HG03108 (cell line): Measurements from ENCODE around the gene ARHGAP6.
"Not testable (repeated sequence)": the region's sequence is repeated elsewhere in the genome, so short reads cannot be mapped to it uniquely, and the experiment has no call there.

Experiments used
- ATAC-seq: cut with Tn5 transposase; IDR thresholded peaks from one replicate; pipeline ENCODE4 v1.9.1; 2021; ENCODE audit warnings: moderate library complexity; ENCODE audit not compliant: unreplicated experiment

ARHGAP6 gene

DNA sequence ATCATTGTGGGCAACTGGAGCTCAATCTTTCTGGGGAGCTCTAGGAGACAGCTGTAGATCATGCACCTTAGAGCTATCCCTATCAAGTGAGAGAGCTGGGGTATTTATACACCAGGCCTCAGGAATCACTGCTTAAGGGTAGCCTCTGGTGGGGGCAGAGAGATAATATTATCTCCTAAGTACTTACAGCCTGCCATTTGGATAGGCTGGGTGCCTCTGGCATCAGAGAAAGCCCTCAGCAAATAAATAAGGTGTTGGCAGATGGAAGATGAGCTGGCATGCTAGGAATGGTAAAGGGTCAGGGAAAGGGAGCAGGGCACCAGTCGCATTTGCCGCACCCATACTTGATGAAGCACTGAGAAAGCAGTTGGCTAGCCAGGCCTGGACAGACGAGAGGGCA, 478.7 kb downstream of the ARHGAP6 start:
- no peak for ATAC-seq

DNA sequence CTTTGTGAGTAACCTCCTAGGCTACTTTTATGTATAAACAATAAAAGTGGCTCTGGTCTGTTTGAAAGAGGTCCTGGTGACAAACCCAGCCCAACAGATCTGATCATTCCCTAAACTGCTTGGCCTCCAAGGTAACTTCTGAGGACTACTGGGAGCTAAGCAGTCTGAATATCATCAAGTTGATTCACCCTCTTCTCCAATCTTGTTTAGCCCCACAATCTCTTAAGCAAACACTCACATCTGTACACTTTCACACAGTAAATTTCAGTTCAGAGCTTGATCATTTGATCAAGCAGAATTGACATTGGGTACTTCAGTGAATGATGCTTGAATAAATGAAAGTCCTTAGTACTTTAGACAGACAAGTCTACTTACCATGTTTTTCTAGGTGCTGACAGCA, 479.9 kb downstream of the ARHGAP6 start:
- ATAC-seq, result no peak

DNA sequence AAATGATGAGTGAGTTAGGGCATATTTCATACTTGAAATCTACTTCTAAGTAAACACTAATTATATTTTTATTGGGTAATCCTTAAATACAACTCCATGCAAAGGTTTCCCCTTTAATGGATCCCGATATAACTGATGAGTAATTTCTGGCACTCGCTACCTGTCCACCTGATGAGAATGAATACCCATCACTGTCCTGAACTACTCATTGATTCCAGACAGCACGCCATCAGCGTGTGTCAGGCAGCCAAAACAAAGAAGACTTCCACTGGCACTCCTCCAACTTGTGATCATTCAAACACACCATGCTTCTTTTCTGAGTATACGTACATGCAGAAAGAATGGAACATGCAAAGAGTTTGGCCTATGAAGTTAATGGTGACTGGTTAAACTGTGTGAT, 485.1 kb downstream of the ARHGAP6 start:
- no peak for ATAC-seq

DNA sequence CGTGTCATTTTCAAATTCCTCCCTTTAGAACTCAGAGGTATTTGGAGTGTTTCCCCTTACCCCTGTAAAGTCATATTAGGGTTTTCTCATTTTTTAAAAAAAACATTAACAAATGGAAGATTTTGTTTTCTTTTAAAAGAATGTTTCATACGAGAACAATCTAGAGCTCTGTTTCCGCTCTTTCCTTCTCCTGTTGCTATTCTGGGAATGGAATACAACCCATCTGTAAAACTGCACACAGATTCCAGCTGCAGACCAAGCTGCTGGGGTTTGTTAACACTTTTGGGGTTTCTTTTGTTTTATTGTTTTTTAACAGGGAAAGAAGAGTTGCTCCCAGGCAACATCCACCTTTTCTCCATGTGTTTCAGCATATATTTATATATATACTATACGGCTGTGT, 493.3 kb downstream of the ARHGAP6 start:
- ATAC-seq, result no peak

DNA sequence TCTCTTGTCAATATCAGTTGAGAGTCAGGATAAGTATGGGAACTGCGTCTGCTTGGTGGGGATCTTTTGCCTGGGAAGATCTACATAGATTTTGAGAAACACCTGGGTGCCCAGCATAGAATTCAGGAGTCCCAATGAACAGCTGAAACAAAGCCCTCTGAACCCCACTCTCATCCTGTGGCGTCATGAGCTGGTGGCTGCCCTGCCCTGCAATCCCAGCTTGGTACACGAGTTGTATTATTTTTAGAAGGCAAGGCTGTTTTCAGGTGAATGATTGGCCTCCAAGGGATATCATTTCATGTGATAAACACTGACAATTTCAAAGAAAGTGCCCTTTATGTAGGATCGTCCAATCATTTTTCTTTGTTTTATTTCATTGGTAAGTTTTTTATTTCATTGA, 493.8 kb downstream of the ARHGAP6 start:
- no peak for ATAC-seq

DNA sequence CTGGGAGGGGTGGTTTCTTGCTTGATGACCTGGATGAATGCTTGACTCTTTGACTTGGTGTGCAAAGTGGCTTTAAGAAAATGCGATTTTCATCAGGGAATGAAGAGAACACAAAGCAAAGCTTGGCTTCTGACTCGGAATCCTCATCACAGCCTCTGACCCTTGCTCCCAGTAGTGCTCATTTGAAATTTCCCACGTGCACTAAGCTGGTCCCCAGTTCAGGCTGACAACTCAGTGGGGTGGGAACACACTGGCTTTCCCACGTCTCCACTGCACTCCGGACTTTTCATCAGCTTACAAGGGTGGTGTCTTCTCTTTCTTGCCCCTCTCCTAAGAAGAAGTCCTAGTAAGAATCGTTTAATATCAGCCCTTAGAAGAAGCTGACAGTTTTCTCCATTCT, 501.3 kb downstream of the ARHGAP6 start:
- no peak for ATAC-seq

DNA sequence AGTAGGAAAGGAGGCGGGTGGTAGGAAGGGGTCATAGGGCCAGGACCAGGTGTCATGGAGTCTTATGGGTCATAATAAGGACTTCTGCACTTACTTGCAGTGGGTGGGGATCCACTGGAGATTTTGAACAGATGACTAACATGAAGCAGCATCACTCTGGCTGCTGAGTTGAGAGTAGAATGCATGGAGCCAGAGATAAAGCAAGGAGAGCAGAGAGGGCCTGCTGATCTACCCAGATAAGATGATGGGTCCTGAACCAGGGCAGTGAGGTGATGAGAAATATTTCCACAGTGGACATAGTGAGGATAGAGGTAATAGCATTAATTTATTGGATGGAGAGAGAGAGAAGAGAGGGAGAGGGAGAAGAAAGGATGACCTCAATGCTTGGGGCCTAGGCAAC, 506.6 kb downstream of the ARHGAP6 start:
- no peak for ATAC-seq

DNA sequence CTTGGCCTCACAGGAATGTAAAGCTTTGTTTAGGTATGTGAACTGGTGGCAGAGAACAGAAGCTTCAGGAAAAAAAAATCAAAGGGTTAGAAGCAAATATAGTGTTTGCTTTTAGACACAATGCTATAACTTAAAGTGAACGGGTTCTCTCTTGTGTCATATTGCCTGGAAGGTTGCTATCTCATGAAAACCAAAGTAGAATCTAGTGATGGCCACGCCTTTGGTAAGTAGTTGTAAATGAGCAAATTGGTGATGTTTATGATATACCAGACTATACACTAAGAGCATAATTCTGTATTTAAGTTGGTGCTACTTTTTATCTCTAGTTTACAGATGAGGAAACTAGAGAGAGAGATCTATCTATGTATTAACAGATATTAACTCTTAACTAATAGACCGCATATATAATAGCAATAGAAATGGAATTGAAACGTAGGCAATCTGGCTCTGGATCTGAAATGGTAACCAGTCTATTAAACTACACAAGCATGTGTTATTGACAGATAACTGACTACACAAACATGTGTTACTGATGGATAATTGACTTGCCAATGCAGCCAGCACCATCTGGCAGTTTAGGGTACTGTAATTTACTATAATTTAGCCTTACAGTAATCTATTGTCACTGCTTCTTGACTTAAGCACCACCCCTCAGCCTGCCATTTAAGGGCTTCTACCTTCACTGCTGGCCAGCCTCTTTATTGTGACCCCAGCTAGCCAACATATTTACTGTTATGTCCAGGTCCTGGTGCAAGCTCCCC, 513.7 kb downstream of the ARHGAP6 start:
- ATAC-seq, result no peak

DNA sequence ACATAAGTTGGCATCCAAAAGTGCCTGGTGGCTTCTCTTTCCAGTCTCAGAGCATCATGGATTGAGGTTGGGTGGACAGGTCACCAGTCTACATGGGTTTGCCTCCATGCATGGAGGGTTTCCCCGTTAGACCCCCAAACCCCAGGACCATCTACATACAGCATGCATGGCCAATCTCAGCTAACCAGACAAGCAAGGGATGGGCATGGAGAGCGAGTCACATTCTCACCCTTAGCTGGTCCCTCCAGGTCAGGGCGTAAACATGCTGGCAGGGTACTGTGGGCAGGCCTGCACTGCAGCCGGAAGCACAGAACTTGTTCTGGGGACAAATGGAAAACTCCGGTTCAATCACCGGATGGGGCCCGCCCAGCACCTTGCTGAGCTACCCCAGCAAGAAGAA, 517.3 kb downstream of the ARHGAP6 start:
- no peak for ATAC-seq

DNA sequence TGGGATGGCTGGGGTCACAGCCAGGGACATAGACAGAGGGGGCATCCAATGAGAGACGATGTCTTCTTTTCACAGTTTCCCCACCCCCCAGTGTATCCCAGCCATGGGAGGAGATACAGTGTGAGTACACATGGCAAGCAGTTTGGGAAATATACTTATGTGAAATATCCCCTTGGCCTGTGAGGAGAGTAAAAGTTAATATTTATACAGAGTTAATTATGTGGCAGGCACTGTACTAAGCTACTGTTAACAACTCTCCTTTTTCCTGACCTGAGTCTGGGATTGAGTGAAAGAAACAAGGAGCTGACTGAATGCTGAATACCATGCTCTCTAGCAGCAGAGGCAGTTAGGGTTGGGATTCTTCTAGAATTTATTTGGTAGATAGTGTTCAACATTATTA, 519.3 kb downstream of the ARHGAP6 start:
- ATAC-seq, result no peak

DNA sequence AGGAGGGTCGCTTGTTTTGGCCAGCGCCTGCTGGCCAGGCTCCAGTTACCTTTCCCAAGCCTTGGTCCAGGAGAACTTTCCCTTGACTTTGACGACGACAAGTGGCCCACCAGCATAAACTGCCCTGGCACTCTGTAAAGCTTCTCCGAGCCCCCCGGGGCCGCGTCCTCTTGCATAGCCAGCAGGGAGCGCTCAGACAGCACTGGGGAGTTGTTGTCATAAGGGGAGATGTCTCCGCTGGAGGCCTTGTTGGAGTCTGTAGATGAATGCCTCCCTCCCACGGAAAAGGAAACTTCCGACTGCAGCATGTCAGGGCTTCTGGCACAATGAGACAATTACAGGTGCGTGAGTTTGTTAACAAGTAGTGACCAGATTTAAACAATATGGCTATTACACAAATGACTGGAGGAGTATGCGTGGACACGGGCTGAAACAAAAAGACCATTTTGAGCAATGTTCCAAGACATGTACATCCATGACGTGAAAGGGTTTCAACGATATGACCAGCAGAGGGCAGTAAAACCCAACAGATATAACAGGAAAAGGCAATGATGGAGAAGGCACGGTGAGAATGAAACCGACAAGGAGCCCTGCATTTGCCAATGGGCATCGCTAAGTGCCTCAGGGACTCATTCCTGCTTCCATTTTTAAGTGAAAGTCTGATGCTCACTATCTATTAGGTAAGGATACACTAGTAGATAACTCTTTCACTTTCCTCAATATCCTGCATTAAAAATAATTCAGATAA, 521.6 kb downstream of the ARHGAP6 start:
- no peak for ATAC-seq

DNA sequence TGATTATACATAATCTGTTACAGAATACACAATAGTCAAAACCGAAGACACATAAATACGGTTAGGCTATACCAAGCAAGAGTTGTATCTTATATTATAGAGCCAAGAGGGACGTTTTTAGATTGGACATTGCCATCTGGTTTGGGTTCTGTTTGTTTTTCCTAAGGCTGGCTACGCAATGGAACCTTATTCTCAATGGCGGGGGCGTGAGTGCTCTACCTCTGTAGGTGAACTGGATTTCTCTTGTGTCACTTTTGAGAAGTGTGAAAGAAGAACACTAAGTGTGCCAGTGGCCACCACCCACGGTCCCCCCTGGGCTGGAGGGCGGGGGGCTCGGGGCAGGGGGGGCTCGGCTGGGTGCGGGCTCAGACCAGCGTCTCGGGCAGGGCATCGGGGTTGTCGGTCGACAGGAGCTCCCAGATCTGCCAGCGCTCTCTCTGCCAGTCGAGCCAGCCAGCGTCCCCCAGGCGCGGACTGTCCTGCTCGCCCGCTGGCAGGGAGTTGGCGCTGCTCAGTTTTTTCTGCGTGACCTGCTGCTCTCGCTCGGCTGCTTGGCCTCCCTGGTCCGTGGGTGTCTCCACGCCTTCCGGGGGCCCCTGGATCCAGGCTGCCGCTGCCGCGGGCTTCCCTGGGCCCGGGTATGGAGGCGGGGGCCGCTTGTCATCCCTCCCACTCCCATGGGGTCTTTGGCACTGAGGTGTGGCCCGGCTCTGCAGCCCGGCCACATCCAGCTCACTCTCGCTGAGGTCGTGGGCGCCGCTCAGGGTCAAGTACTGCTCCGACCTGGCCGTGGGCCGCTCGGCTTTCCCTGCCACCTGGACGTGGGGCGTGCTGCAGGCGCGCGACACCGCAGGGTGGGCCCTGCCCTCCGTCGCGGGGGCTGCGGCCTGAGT, 527.0 kb downstream of the ARHGAP6 start:
- no peak for ATAC-seq

DNA sequence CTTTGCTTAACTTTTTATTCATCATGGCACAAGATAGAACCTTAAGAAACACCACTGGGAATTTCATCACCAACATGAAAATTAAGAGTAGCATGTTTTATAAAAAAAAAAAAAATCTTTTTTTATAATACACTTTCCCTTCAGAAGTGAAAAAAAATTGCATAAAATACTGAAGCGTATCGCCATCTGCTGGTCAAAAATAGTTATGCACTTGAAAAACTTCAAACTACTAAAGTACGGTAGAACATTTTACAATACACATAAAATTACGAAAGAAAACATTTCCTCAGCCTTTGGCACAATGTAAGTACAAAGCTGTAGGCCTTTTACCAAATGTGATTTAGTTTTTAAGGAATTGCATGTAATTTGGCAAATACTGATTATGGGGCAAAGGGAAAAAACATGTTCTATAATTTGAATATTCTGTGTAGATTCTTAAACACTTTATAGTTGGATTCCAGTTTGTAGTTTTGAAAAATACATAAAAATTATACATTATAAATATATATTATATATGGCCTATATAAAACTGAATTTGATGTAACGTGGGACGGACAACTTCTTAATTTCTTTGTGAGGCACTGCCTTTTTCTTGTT, 528.1 kb downstream of the ARHGAP6 start:
- ATAC-seq, result no peak

DNA sequence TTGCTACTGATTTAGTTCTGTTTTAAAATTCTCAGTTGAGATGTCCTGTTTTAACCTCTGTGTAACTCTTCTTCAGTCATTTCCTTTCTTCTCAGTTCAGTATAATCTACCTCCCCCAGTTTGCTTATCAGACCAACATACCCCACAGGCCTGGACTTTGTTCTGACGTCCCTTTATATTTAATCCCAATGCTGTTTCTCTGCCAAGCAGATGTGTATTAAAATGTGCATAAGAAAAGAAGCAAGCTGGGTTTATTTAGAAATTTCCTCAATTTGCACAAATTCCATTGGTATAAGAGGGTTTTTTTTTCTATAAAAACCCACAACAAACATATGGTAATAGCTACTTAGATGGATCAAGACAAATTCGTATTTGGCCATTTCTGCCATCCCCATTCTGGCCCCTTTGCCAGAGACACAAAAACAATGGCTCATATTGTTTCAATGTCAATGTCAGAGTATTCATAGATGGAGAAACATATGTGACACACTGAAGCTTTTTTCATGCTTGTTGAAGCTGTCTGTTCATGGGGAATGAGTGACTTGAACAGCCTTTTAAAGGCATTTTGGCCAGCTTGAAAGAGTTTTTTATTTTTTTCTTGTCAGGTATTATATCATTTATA, 530.0 kb downstream of the ARHGAP6 start:
- no peak for ATAC-seq

DNA sequence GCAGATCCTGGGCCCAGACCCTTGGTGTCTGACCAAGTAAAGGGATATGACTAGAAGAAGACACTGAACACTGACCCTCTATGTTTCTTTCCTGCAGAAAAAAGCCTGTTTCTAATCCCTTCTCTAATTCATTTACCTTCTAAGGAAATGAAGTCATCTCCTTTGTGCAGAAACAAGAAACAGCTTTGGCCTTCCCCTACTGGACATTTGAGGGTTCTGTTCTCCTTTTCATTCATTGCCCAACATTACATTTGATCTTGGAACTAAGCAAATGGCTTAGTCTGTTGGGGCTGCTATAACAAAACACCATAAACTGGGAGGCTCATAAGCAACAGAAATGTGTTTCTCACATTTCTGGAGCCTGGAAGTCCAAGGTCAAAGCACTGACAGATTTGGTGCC, 534.6 kb downstream of the ARHGAP6 start:
- no peak for ATAC-seq

DNA sequence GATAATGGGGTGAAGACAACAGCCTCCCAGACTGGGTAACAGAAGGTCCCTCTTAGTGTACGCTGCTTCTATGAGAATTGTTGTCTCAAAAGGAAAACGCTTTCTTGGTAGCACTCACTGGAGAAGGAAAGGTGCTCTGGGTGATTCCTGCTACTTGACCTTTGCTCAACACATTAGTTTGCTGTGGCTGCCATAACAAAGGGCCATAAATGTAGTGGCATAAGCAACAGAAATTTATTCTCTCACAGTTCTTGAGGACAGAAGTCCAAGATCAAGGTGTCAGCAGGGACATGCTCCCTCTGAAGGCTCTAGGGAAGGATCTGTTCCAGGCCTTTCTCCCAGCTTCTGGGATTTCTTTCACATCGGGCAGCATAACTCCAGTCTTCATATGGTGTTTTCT, 535.6 kb downstream of the ARHGAP6 start:
- ATAC-seq, result no peak

DNA sequence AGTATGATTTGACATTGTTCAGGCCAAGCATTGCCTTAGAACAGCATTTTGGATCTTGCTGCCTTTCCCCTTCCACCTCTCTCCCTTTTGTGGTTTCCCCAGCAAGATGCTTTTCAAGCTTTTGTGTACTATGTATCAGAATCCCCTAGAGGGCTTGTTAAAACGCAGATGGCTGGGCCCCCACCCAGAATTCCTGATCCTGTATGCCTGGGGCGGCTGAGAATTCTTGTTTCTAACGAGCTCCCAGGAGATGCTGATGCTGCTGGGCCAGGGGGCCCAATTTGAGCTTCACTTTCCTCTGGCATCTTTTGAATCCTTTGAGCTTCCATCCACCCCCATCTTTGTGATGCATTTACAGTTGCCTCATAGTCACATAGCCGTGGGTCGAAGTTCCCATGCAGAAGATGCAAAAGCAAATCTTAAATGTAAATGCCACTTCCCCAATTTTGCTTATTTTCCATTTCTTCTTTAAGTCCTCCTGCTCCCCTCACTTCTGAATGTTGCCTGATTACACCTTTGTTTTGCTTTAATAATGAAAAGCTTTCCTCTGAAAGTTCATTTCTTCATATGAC, 536.1 kb downstream of the ARHGAP6 start:
- ATAC-seq, result no peak

DNA sequence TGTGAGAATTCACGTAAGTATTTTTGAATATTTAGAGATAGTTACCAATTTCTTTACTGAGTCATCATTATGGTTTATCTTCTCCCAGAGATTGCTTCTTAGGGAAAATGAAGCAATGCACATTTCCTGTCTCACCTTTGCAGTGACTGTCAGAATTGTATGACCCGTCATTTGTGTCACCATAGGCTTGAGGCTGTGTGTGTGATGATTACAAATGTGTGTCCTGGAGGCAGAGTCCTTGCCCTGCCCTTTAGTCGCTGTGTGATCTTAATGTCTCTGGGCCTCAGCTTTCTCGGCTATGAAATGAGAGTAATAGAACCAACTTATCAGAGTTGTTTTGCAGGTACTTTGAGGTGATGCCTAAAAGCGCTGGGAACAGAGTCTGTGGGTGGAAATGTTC, 540.7 kb downstream of the ARHGAP6 start:
- no peak for ATAC-seq

DNA sequence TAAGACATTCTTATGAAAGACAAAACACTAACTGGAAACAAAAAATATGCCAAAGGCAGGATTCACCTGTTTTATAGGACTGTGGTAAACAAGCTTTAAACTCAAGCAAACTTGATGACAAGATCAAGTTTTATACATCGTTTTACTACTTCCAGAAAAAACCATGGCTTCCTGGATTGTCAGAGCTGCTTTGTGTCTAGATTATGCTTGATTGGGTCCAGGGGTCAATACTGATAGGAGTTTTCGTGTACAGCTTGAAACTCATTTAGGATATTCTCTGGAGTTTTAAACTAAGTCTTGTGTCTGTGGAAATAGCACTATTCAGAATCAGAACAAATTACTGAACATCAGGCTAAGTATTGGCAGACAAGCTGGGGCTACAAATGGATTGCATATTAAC, 541.6 kb downstream of the ARHGAP6 start:
- no peak for ATAC-seq

DNA sequence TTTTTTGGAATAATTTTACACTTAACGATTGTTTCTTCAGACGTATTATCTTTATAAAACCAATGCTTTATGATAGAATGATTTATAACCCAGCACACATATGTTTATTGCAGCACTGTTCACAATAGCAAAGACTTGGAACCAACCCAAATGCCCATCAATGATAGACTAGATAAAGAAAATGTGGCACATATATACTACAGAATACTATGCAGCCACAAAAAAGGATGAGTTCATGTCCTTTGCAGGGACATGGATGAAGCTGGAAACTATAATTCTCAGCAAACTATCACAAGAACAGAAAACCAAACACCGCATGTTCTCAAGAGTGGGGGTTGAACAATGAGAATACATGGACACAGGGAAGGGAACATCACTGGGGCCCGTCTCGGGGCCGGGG, 542.6 kb downstream of the ARHGAP6 start:
- not testable (repeated sequence) for ATAC-seq
